Mesenchymal stem cell (in vitro differentiated cells and primary cell): ENCODE measurements around the gene KIF21A.

Experiments used
- DNase-seq: peaks from one replicate; pipeline ENCODE4 v3.0.0-alpha.2; 2013
- H2AFZ ChIP-seq: one replicate; pipeline ENCODE4 v1.6.1; 2013; ENCODE audit warnings: low read depth, mild to moderate bottlenecking, control low read depth, inconsistent platforms, low read length, moderate library complexity
- H2AK5ac ChIP-seq: 2 replicates; pipeline ENCODE4 v1.6.1; 2013; ENCODE audit warnings: low read length, moderate library complexity, mild to moderate bottlenecking, inconsistent platforms; ENCODE audit not compliant: severe bottlenecking
- H2BK120ac ChIP-seq: one replicate; pipeline ENCODE4 v1.6.1; 2013; ENCODE audit warnings: low read depth, mild to moderate bottlenecking, inconsistent platforms, low read length, moderate library complexity
- H2BK12ac ChIP-seq, 2 experiments: one replicate each; pipeline ENCODE4 v1.6.1; 2013; ENCODE audit warnings: inconsistent platforms in 2 of 2, low read length in 2 of 2, mild to moderate bottlenecking in 2 of 2, moderate library complexity in 2 of 2, control low read depth in 1 of 2
- H2BK15ac ChIP-seq: one replicate; pipeline ENCODE4 v1.6.1; 2013; ENCODE audit warnings: mild to moderate bottlenecking, low read depth, inconsistent platforms; ENCODE audit not compliant: poor library complexity, severe bottlenecking
- H2BK5ac ChIP-seq: 2 replicates; pipeline ENCODE4 v1.6.1; 2013; ENCODE audit warnings: low read depth, mild to moderate bottlenecking, low read length, control low read depth, inconsistent platforms; ENCODE audit not compliant: poor library complexity, severe bottlenecking
- H3K14ac ChIP-seq, 2 experiments: one replicate each; pipeline ENCODE4 v1.6.1; 2013; ENCODE audit warnings: inconsistent platforms in 2 of 2, low read length in 2 of 2, control low read depth in 1 of 2, mild to moderate bottlenecking in 1 of 2, moderate library complexity in 1 of 2
- H3K18ac ChIP-seq, 2 experiments: one replicate each; pipeline ENCODE4 v1.6.1; 2013; ENCODE audit warnings: inconsistent platforms in 2 of 2, low read length in 2 of 2, control low read depth in 1 of 2, low read depth in 1 of 2, mild to moderate bottlenecking in 1 of 2
- H3K23ac ChIP-seq, 2 experiments: one replicate each; pipeline ENCODE4 v1.6.1; 2013; ENCODE audit warnings: inconsistent platforms in 2 of 2, low read length in 2 of 2, mild to moderate bottlenecking in 2 of 2, moderate library complexity in 2 of 2, control low read depth in 1 of 2
- H3K27ac ChIP-seq: 2 replicates; pipeline ENCODE4 v1.5.1; 2013; ENCODE audit warnings: mild to moderate bottlenecking, moderate library complexity, low read length, control low read depth, inconsistent platforms; ENCODE audit not compliant: poor library complexity, severe bottlenecking
- H3K27me3 ChIP-seq, 2 experiments: 2 replicates each; pipeline versions ENCODE4 v1.6.1 to v1.7.0; 2013; ENCODE audit warnings: low read length in 2 of 2, mild to moderate bottlenecking in 2 of 2, moderate library complexity in 2 of 2, control low read depth in 1 of 2, inconsistent platforms in 1 of 2; ENCODE audit not compliant: control insufficient read depth in 1 of 2, insufficient read depth in 1 of 2
- H3K36me3 ChIP-seq, 2 experiments: 2 replicates each; pipeline versions ENCODE4 v1.6.1 to v1.7.0; 2013; ENCODE audit warnings: low read length in 2 of 2, control low read depth in 1 of 2, inconsistent platforms in 1 of 2, low read depth in 1 of 2, mild to moderate bottlenecking in 1 of 2; ENCODE audit not compliant: insufficient read depth in 2 of 2, control insufficient read depth in 1 of 2
- H3K4ac ChIP-seq, 2 experiments: one replicate each; pipeline ENCODE4 v1.6.1; 2013; ENCODE audit warnings: inconsistent platforms in 2 of 2, low read length in 2 of 2, mild to moderate bottlenecking in 2 of 2, moderate library complexity in 2 of 2, control low read depth in 1 of 2, low read depth in 1 of 2
- H3K4me1 ChIP-seq: 2 replicates; pipeline ENCODE4 v1.6.1; 2013; ENCODE audit warnings: low read depth, low read length, control low read depth; ENCODE audit not compliant: control insufficient read depth, insufficient read depth
- H3K4me2 ChIP-seq: 2 replicates; pipeline ENCODE4 v1.6.1; 2013; ENCODE audit warnings: low read length, mild to moderate bottlenecking, inconsistent platforms; ENCODE audit not compliant: poor library complexity, severe bottlenecking
- H3K4me3 ChIP-seq, 2 experiments: 2 replicates each; pipeline versions ENCODE4 v1.5.1 to v1.7.0; 2013; ENCODE audit warnings: low read length in 2 of 2, mild to moderate bottlenecking in 2 of 2, control low read depth in 1 of 2, low read depth in 1 of 2; ENCODE audit not compliant: insufficient read depth in 1 of 2
- H3K79me1 ChIP-seq: replicated peaks from 2 replicates; pipeline ENCODE4 v1.6.1; 2013; ENCODE audit warnings: mild to moderate bottlenecking, control low read depth, low read length, inconsistent platforms; ENCODE audit not compliant: poor library complexity, severe bottlenecking
- H3K9ac ChIP-seq: 2 replicates; pipeline ENCODE4 v1.7.0; 2013; ENCODE audit warnings: mild to moderate bottlenecking, low read length, moderate library complexity
- H3K9me3 ChIP-seq: 2 replicates; pipeline ENCODE4 v1.7.0; 2013; ENCODE audit warnings: mild to moderate bottlenecking, low read length; ENCODE audit not compliant: control insufficient read depth
- H4K8ac ChIP-seq: one replicate; pipeline ENCODE4 v1.6.1; 2013; ENCODE audit warnings: inconsistent platforms, mild to moderate bottlenecking, low read length, moderate library complexity
- H4K91ac ChIP-seq: one replicate; pipeline ENCODE4 v1.6.1; 2013; ENCODE audit warnings: mild to moderate bottlenecking, low read length, inconsistent platforms
- WGBS: methylation state at CpG from one replicate; pipeline ENCODE4 v1.1.7; 2013; ENCODE audit warnings: mixed read lengths; 5-methylcytosine and 5-hydroxymethylcytosine counted together

Gene KIF21A

DNA sequence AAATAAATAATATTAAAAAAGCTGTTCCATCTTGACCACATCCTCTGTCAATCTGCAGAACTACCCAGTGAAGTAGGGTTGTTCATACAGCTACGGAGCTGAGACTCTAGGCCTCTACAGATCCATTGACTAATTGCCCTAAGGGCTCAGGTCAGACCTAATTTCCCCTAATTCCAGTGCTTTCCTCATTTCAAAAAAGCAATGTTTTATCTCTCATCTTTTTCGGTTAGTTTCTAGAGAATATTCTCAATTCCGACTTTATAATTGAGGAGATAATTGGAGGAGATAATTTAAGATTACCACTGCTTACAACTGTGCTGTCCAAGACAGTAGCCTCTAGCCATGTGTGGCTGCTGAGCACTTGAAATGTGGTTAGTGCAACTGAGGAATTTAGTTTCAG lies 167.1 kb downstream of the KIF21A start:
- H4K8ac ChIP-seq: no peak overlapping the region
- H2BK120ac ChIP-seq: no peak overlapping the region
- no peaks in the 10 kb centered on the region for H3K9me3 ChIP-seq
- H3K4me3 ChIP-seq: no peak overlapping the region
- H3K9ac ChIP-seq: no peak overlapping the region
- no peak overlapping the region for H2BK12ac ChIP-seq
- no peak overlapping the region for H4K91ac ChIP-seq
- H3K27me3 ChIP-seq: peaks cover 0 to 15% of the 10 kb centered on the region in 2 experiments
- no peak overlapping the region for H2AFZ ChIP-seq
- no peak overlapping the region for H2BK5ac ChIP-seq
- H3K4me2 ChIP-seq: no peak overlapping the region
- no peak overlapping the region for H3K4ac ChIP-seq
- no peaks in the 10 kb centered on the region for H3K36me3 ChIP-seq
- H3K14ac ChIP-seq: no peak overlapping the region
- no peak overlapping the region for H3K18ac ChIP-seq
- no peaks in the 10 kb centered on the region for H3K4me1 ChIP-seq
- no peak overlapping the region for H2BK15ac ChIP-seq
- WGBS: 92% methylated on average over 3 of the region's 3 CpGs
- no peak for DNase-seq
- no peak overlapping the region for H2AK5ac ChIP-seq
- no peak overlapping the region for H3K23ac ChIP-seq
- H3K27ac ChIP-seq: no peak overlapping the region
- H3K79me1 ChIP-seq: no peaks in the 10 kb centered on the region

DNA sequence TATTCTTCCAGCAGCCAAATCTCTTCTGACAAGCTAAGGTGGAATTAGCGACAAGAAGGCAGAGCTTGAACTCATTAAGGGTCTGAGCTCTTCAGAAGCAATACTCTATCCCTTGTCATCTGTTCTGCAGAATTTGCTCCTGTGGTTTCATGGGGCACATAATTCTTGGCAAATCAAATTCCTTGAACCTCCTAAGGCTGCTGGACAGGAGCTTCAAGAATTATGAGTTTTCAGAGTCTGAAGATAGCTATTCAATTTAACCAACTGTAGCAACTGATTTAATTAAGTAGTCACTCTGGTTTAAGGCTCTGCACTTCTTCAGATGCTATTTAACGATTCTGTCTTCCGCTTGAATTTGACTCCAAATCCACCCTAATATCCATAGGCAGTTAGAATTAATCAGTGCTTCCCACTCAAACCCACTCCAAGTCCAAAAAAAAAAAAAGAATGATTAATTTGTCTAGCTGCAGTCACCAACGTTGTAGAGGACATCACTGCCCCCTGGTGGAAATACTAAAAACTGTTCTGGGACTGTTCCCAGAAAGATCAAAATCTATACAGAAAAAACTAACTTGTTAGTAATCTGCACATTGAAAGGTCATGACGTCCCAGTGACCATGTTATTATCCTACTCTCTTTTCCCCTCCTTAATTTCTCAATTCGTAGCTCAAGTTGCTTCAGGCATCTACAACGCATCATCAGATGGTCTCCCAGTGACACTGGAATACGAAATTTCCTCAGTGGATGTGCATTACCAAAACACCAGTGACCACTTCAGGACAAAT lies 169.9 kb downstream of the KIF21A start:
- Histone ChIP-seq H3K36me3 (no peaks in the 10 kb centered on the region), H3K4me2 (no peak overlapping the region), H4K8ac (no peak overlapping the region), H3K9ac (no peak overlapping the region), H2BK12ac (no peak overlapping the region), H2BK120ac (no peak overlapping the region), H2BK5ac (no peak overlapping the region), H2AK5ac (no peak overlapping the region), H3K27me3 (peaks cover 0 to 15% of the 10 kb centered on the region in 2 experiments), H3K18ac (no peak overlapping the region), H2AFZ (no peak overlapping the region), H3K27ac (no peak overlapping the region), H3K79me1 (no peaks in the 10 kb centered on the region), H3K4me3 (no peak overlapping the region), H3K4ac (no peak overlapping the region), H3K23ac (no peak overlapping the region), H3K14ac (no peak overlapping the region), H3K4me1 (no peaks in the 10 kb centered on the region), H2BK15ac (no peak overlapping the region), H3K9me3 (no peaks in the 10 kb centered on the region), H4K91ac (no peak overlapping the region)
- peak; percentile 72 for DNase-seq
- 30% methylated on average over 8 of the region's 8 CpGs for WGBS

- H2BK15ac ChIP-seq: no peak overlapping the region
- H4K8ac ChIP-seq: no peak overlapping the region
- 84% methylated on average over 5 of the region's 5 CpGs for WGBS
- H4K91ac ChIP-seq: no peak overlapping the region
- no peaks in the 10 kb centered on the region for H3K4me1 ChIP-seq
- no peak overlapping the region for H2BK5ac ChIP-seq
- no peak overlapping the region for H2AK5ac ChIP-seq
- no peaks in the 10 kb centered on the region for H3K36me3 ChIP-seq
- no peaks in the 10 kb centered on the region for H3K9me3 ChIP-seq
- H2AFZ ChIP-seq: no peak overlapping the region
- H3K4ac ChIP-seq: no peak overlapping the region
- no peak overlapping the region for H3K9ac ChIP-seq
- H3K4me2 ChIP-seq: no peak overlapping the region
- no peak for DNase-seq
- no peaks in the 10 kb centered on the region for H3K79me1 ChIP-seq
- no peak overlapping the region for H3K27ac ChIP-seq
- H2BK12ac ChIP-seq: no peak overlapping the region
- H3K14ac ChIP-seq: no peak overlapping the region
- H3K18ac ChIP-seq: no peak overlapping the region
- no peak overlapping the region for H3K23ac ChIP-seq
- H3K27me3 ChIP-seq: peaks cover 0 to 15% of the 10 kb centered on the region in 2 experiments
- H3K4me3 ChIP-seq: no peak overlapping the region
- no peak overlapping the region for H2BK120ac ChIP-seq
Measured at GRCh38 chr12:39269492-39269891, 173.4 kb downstream of the KIF21A start.

- Histone ChIP-seq H3K4ac (no peak overlapping the region), H3K9me3 (no peaks in the 10 kb centered on the region), H3K4me2 (no peak overlapping the region), H3K9ac (no peak overlapping the region), H3K27me3 (peaks cover 0 to 13% of the 10 kb centered on the region in 2 experiments), H2BK5ac (no peak overlapping the region), H3K36me3 (no peaks in the 10 kb centered on the region), H4K8ac (no peak overlapping the region), H2BK120ac (no peak overlapping the region), H3K27ac (no peak overlapping the region), H2BK15ac (no peak overlapping the region), H2AK5ac (no peak overlapping the region), H2AFZ (no peak overlapping the region), H3K4me3 (no peak overlapping the region), H3K23ac (no peak overlapping the region), H3K79me1 (no peaks in the 10 kb centered on the region), H4K91ac (no peak overlapping the region), H2BK12ac (no peak overlapping the region), H3K18ac (no peak overlapping the region), H3K4me1 (no peaks in the 10 kb centered on the region), H3K14ac (no peak overlapping the region)
- DNase-seq: no peak
- WGBS: no CpG with 5 or more reads among the region's 1 CpG
Measured at GRCh38 chr12:39267886-39268285, 175.0 kb downstream of the KIF21A start.
